ENCODE results near the gene PRDM15. TPM values are rescaled to one million over a fixed set of nuclear protein-coding genes. Genes with fewer than 3 reads are reported as not detected.

Gene PRDM15
- total RNA-seq, 1 donor from 2014 or later = 6.4 TPM

Other genes with a start within 250 kb of the PRDM15 start
- 56.6 TPM for gene RIPK4, start 112.3 kb downstream of the PRDM15 start, total RNA-seq
- 30.8 TPM for gene C2CD2, start 74.7 kb upstream of the PRDM15 start, total RNA-seq
- gene ZBTB21, start 131.0 kb upstream of the PRDM15 start, total RNA-seq = 22.8 TPM
- not detected for gene UMODL1, start 192.0 kb upstream of the PRDM15 start, total RNA-seq